Glutamatergic neuron (in vitro differentiated cells): ENCODE data around the gene DNM3. TPM values are rescaled to one million over a fixed set of nuclear protein-coding genes. Genes with fewer than 3 reads are reported as not detected.
"Not testable (repeated sequence)": the region's sequence is repeated elsewhere in the genome, so short reads cannot be mapped to it uniquely, and the experiment has no call there.

Experiments used
- DNase-seq: peaks from one replicate; pipeline ENCODE4 v3.0.0; 2022
- H3K27ac Mint-ChIP-seq: one replicate; pipeline ENCODE4 v1.8.0; 2020; ENCODE audit warnings: mild to moderate bottlenecking, mixed read lengths, inconsistent platforms; ENCODE audit not compliant: unreplicated experiment
- H3K27me3 Mint-ChIP-seq: one replicate; pipeline ENCODE4 v1.8.0; 2020; ENCODE audit warnings: mild to moderate bottlenecking, moderate library complexity, mixed read lengths, inconsistent platforms; ENCODE audit not compliant: unreplicated experiment
- H3K36me3 Mint-ChIP-seq: one replicate; pipeline ENCODE4 v1.8.0; 2020; ENCODE audit warnings: mild to moderate bottlenecking, mixed read lengths, inconsistent platforms; ENCODE audit not compliant: unreplicated experiment
- H3K4me1 Mint-ChIP-seq: one replicate; pipeline ENCODE4 v1.8.0; 2020; ENCODE audit warnings: mild to moderate bottlenecking, low read depth, mixed read lengths, inconsistent platforms; ENCODE audit not compliant: unreplicated experiment
- H3K4me3 Mint-ChIP-seq: one replicate; pipeline ENCODE4 v1.8.0; 2020; ENCODE audit warnings: mild to moderate bottlenecking, mixed read lengths, inconsistent platforms; ENCODE audit not compliant: unreplicated experiment
- H3K9me3 Mint-ChIP-seq: one replicate; pipeline ENCODE4 v1.8.0; 2020; ENCODE audit warnings: mild to moderate bottlenecking, moderate library complexity, mixed read lengths, inconsistent platforms; ENCODE audit not compliant: unreplicated experiment
- CTCF ChIP-seq: fragments of 200-600 bp; sonication (generic); IDR thresholded peaks from one replicate; pipeline ENCODE4 v1.5.0; 2021; ENCODE audit not compliant: partially characterized antibody, unreplicated experiment
- total RNA-seq: library from RNA; stranded (reverse); fragmentation: NEBNext Ultra II Directional; extraction: Animal tissue kit (Norgen Biotek cat#: 25700); gene quantifications from one replicate; pipeline ENCODE4 v1.2.1, GENCODE V29; 2021; ENCODE audit not compliant: unreplicated experiment

The DNM3 gene
- total RNA-seq, 1 donor from 2014 or later: 11.4 TPM

GRCh38 chr1:172293429-172293828 lies 452.1 kb downstream of the DNM3 start:
- H3K27me3 Mint-ChIP-seq: no peaks in the 10 kb centered on the region
- no peaks in the 10 kb centered on the region for H3K9me3 Mint-ChIP-seq
- TF ChIP-seq CTCF: no peak
- no peaks in the 10 kb centered on the region for H3K36me3 Mint-ChIP-seq
- no peak overlapping the region for H3K4me3 Mint-ChIP-seq
- no peak for DNase-seq
- H3K4me1 Mint-ChIP-seq: no peaks in the 10 kb centered on the region
- no peak overlapping the region for H3K27ac Mint-ChIP-seq

- Mint-ChIP-seq H3K4me3 (no peak overlapping the region), H3K36me3 (peaks cover 6% of the 10 kb centered on the region), H3K27ac (no peak overlapping the region), H3K27me3 (no peaks in the 10 kb centered on the region), H3K4me1 (no peaks in the 10 kb centered on the region), H3K9me3 (no peaks in the 10 kb centered on the region)
- no peak for TF ChIP-seq CTCF
- no peak for DNase-seq
Measured at GRCh38 chr1:172298141-172298540, 456.8 kb downstream of the DNM3 start.

- Mint-ChIP-seq H3K36me3 (peaks cover 6% of the 10 kb centered on the region), H3K27ac (no peak overlapping the region), H3K4me3 (no peak overlapping the region), H3K4me1 (no peaks in the 10 kb centered on the region), H3K27me3 (no peaks in the 10 kb centered on the region), H3K9me3 (no peaks in the 10 kb centered on the region)
- no peak for TF ChIP-seq CTCF
- DNase-seq: no peak
Measured at GRCh38 chr1:172298911-172299310, 457.6 kb downstream of the DNM3 start.

GRCh38 chr1:172299515-172299914 lies 458.2 kb downstream of the DNM3 start:
- H3K27me3 Mint-ChIP-seq: no peaks in the 10 kb centered on the region
- no peaks in the 10 kb centered on the region for H3K4me1 Mint-ChIP-seq
- H3K36me3 Mint-ChIP-seq: peaks cover 6% of the 10 kb centered on the region
- no peak for DNase-seq
- H3K4me3 Mint-ChIP-seq: no peak overlapping the region
- H3K27ac Mint-ChIP-seq: no peak overlapping the region
- peaks cover 1% of the 10 kb centered on the region for H3K9me3 Mint-ChIP-seq
- TF ChIP-seq CTCF: no peak

GRCh38 chr1:172307508-172307907 lies 466.2 kb downstream of the DNM3 start:
- not testable (repeated sequence) for H3K27ac Mint-ChIP-seq, DNase-seq, H3K27me3 Mint-ChIP-seq, H3K4me3 Mint-ChIP-seq, H3K4me1 Mint-ChIP-seq, H3K9me3 Mint-ChIP-seq, H3K36me3 Mint-ChIP-seq

GRCh38 chr1:172308142-172308541 lies 466.8 kb downstream of the DNM3 start:
- DNase-seq: no peak
- H3K27me3 Mint-ChIP-seq: no peaks in the 10 kb centered on the region
- no peak overlapping the region for H3K27ac Mint-ChIP-seq
- peaks cover 6% of the 10 kb centered on the region for H3K9me3 Mint-ChIP-seq
- no peaks in the 10 kb centered on the region for H3K4me1 Mint-ChIP-seq
- peaks cover 4% of the 10 kb centered on the region for H3K36me3 Mint-ChIP-seq
- no peak overlapping the region for H3K4me3 Mint-ChIP-seq
- TF ChIP-seq CTCF: no peak
